Subcutaneous abdominal adipose tissue (tissue), 5 donors: ENCODE data around the gene HS1BP3.
A peak's percentile ranks its signal among the peaks of the same experiment; 100 is the strongest.

ENCODE experiments used
- H3K27ac ChIP-seq: one replicate; pipeline ENCODE4 v1.7.0; 2013; ENCODE audit warnings: low read depth, mild to moderate bottlenecking, inconsistent platforms, low read length, moderate library complexity
- H3K27me3 ChIP-seq, 5 donors: one replicate each; pipeline ENCODE4 v1.7.0; 2013; ENCODE audit warnings: low read length in 5 of 5, inconsistent platforms in 1 of 5; ENCODE audit not compliant: control insufficient read depth in 5 of 5, insufficient read depth in 4 of 5
- H3K36me3 ChIP-seq, 5 donors: one replicate each; pipeline ENCODE4 v1.7.0; 2013; ENCODE audit warnings: low read length in 5 of 5; ENCODE audit not compliant: control insufficient read depth in 5 of 5, insufficient read depth in 5 of 5
- H3K4me1 ChIP-seq, 5 donors: one replicate each; pipeline ENCODE4 v1.7.0; 2013; ENCODE audit warnings: low read length in 5 of 5, mild to moderate bottlenecking in 3 of 5, moderate library complexity in 1 of 5; ENCODE audit not compliant: control insufficient read depth in 5 of 5, insufficient read depth in 5 of 5
- H3K4me3 ChIP-seq, 5 donors: one replicate each; pipeline ENCODE4 v1.7.0; 2013; ENCODE audit warnings: low read length in 5 of 5, low read depth in 1 of 5
- H3K9ac ChIP-seq, 5 donors: one replicate each; pipeline ENCODE4 v1.7.0; 2013; ENCODE audit warnings: low read length in 5 of 5, mild to moderate bottlenecking in 4 of 5, moderate library complexity in 3 of 5
- H3K9me3 ChIP-seq, 5 donors: one replicate each; pipeline ENCODE4 v1.7.0; 2013; ENCODE audit warnings: low read length in 5 of 5; ENCODE audit not compliant: control insufficient read depth in 5 of 5
- donor health status: healthy.
- donor health status: healthy.
- donor health status: healthy.
- donor health status: healthy.
- donor health status: healthy.

The HS1BP3 gene

GRCh38 chr2:20612925-20613916 lies 37.7 kb downstream of the HS1BP3 start:
- no peaks in the 10 kb centered on the region for H3K36me3 ChIP-seq
- peak overlapping the region in 1 of 5 donors; percentile 31 for H3K9ac ChIP-seq
- peaks cover 55 to 98% (median 96%) of the 10 kb centered on the region in 5 donors for H3K4me1 ChIP-seq
- H3K4me3 ChIP-seq, result no peak overlapping the region
- peak overlapping the region; percentile 99 for H3K27ac ChIP-seq
- no peaks in the 10 kb centered on the region for H3K27me3 ChIP-seq
- H3K9me3 ChIP-seq, result no peaks in the 10 kb centered on the region

- Histone ChIP-seq H3K4me3 (no peak overlapping the region), H3K36me3 (no peaks in the 10 kb centered on the region), H3K4me1 (peaks cover 41 to 84% (median 82%) of the 10 kb centered on the region in 5 donors), H3K9ac (peak overlapping the region in 1 of 5 donors; percentile 37), H3K9me3 (no peaks in the 10 kb centered on the region), H3K27ac (peak overlapping the region; percentile 99), H3K27me3 (no peaks in the 10 kb centered on the region)
Measured at GRCh38 chr2:20611844-20612356, 39.0 kb downstream of the HS1BP3 start.

GRCh38 chr2:20611077-20611843 lies 39.6 kb downstream of the HS1BP3 start:
- Histone ChIP-seq H3K4me1 (peaks cover 35 to 78% (median 76%) of the 10 kb centered on the region in 5 donors), H3K9ac (peak overlapping the region in 1 of 5 donors; percentile 37)

GRCh38 chr2:20609995-20610357 lies 40.9 kb downstream of the HS1BP3 start:
- peaks cover 27 to 74% (median 67%) of the 10 kb centered on the region in 5 donors for H3K4me1 ChIP-seq
- H3K9ac ChIP-seq, result no peak overlapping the region
- H3K4me3 ChIP-seq, result no peak overlapping the region
- H3K36me3 ChIP-seq, result no peaks in the 10 kb centered on the region
- no peak overlapping the region for H3K27ac ChIP-seq
- H3K27me3 ChIP-seq, result no peaks in the 10 kb centered on the region
- no peaks in the 10 kb centered on the region for H3K9me3 ChIP-seq

More at GRCh38 chr2:20611077-20611843, 39.6 kb downstream of the HS1BP3 start:
- H3K4me3 ChIP-seq, result peak overlapping the region in 1 of 5 donors; percentile 4
- peak overlapping the region; percentile 99 for H3K27ac ChIP-seq
- no peaks in the 10 kb centered on the region for H3K9me3 ChIP-seq
- no peaks in the 10 kb centered on the region for H3K36me3 ChIP-seq
- no peaks in the 10 kb centered on the region for H3K27me3 ChIP-seq

GRCh38 chr2:20609349-20609994 lies 41.4 kb downstream of the HS1BP3 start:
- no peaks in the 10 kb centered on the region for H3K36me3 ChIP-seq
- no peaks in the 10 kb centered on the region for H3K27me3 ChIP-seq
- H3K4me3 ChIP-seq, result no peak overlapping the region
- H3K4me1 ChIP-seq, result peaks cover 26 to 74% (median 67%) of the 10 kb centered on the region in 5 donors
- H3K9me3 ChIP-seq, result no peaks in the 10 kb centered on the region
- peak overlapping the region; percentile 34 for H3K27ac ChIP-seq
- peak overlapping the region in 1 of 5 donors; percentile 22 for H3K9ac ChIP-seq

GRCh38 chr2:20608666-20609348 lies 42.1 kb downstream of the HS1BP3 start:
- Histone ChIP-seq H3K36me3 (no peaks in the 10 kb centered on the region), H3K9me3 (no peaks in the 10 kb centered on the region), H3K4me1 (peaks cover 25 to 73% (median 65%) of the 10 kb centered on the region in 5 donors), H3K9ac (peak overlapping the region in 1 of 5 donors; percentile 22), H3K4me3 (no peak overlapping the region), H3K27me3 (no peaks in the 10 kb centered on the region), H3K27ac (peak overlapping the region; percentile 34)

GRCh38 chr2:20607446-20607845 lies 43.5 kb downstream of the HS1BP3 start:
- Histone ChIP-seq H3K9me3 (no peaks in the 10 kb centered on the region), H3K9ac (no peak overlapping the region), H3K36me3 (no peaks in the 10 kb centered on the region), H3K27ac (no peak overlapping the region), H3K4me1 (peaks cover 17 to 59% (median 51%) of the 10 kb centered on the region in 5 donors), H3K4me3 (no peak overlapping the region), H3K27me3 (no peaks in the 10 kb centered on the region)

GRCh38 chr2:20606198-20606597 lies 44.7 kb downstream of the HS1BP3 start:
- Histone ChIP-seq H3K27ac (no peak overlapping the region), H3K4me1 (peaks cover 6 to 48% (median 41%) of the 10 kb centered on the region in 5 donors), H3K4me3 (no peak overlapping the region), H3K36me3 (no peaks in the 10 kb centered on the region), H3K9me3 (no peaks in the 10 kb centered on the region), H3K9ac (no peak overlapping the region), H3K27me3 (no peaks in the 10 kb centered on the region)

GRCh38 chr2:20604951-20605381 lies 45.9 kb downstream of the HS1BP3 start:
- H3K36me3 ChIP-seq, result no peaks in the 10 kb centered on the region
- H3K4me3 ChIP-seq, result no peak overlapping the region
- H3K27me3 ChIP-seq, result no peaks in the 10 kb centered on the region
- no peak overlapping the region for H3K9ac ChIP-seq
- peaks cover 7 to 45% (median 37%) of the 10 kb centered on the region in 5 donors for H3K4me1 ChIP-seq
- H3K27ac ChIP-seq, result peak overlapping the region; percentile 7
- H3K9me3 ChIP-seq, result no peaks in the 10 kb centered on the region
